PC-3 (cell line): ENCODE measurements around the gene NEMP2.

Experiments used
- CTCF ChIP-seq: fragments of 300-600 bp; sonication (generic); conservative IDR thresholded peaks from 2 replicates; pipeline ENCODE4 v1.5.1; 2017; ENCODE audit warnings: antibody characterized with exemption, low read depth, mild to moderate bottlenecking, low read length
- EZH2 ChIP-seq: fragments of 300-600 bp; sonication (generic); IDR thresholded peaks from one replicate; pipeline ENCODE4 v1.6.1; 2017; ENCODE audit warnings: antibody characterized with exemption, mild to moderate bottlenecking, low read length; ENCODE audit not compliant: unreplicated experiment
- EZH2phosphoT487 ChIP-seq: fragments of 300-600 bp; sonication (generic); IDR thresholded peaks from 2 replicates; pipeline ENCODE4 v1.6.1; 2018; ENCODE audit warnings: mild to moderate bottlenecking, antibody characterized with exemption, low read length, borderline replicate concordance

- TF ChIP-seq CTCF (no peak), EZH2 (no peak), EZH2phosphoT487 (no peak)
Measured at GRCh38 chr2:190513877-190514276, 20.6 kb downstream of the NEMP2 start.
